WI38 (cell line): Measurements from ENCODE around the gene C5orf46.

ENCODE experiments used
- H3K4me3 ChIP-seq: 2 replicates; pipeline ENCODE4 v1.5.1; 2011; ENCODE audit warnings: low read depth, mild to moderate bottlenecking, control low read depth, low read length
- TF ChIP-seq, protein P1 (sequence below): IDR thresholded peaks from 2 replicates; pipeline ENCODE4 v1.5.1; 2012; ENCODE audit warnings: low read depth, mild to moderate bottlenecking, control low read depth, low read length

The C5orf46 gene

DNA sequence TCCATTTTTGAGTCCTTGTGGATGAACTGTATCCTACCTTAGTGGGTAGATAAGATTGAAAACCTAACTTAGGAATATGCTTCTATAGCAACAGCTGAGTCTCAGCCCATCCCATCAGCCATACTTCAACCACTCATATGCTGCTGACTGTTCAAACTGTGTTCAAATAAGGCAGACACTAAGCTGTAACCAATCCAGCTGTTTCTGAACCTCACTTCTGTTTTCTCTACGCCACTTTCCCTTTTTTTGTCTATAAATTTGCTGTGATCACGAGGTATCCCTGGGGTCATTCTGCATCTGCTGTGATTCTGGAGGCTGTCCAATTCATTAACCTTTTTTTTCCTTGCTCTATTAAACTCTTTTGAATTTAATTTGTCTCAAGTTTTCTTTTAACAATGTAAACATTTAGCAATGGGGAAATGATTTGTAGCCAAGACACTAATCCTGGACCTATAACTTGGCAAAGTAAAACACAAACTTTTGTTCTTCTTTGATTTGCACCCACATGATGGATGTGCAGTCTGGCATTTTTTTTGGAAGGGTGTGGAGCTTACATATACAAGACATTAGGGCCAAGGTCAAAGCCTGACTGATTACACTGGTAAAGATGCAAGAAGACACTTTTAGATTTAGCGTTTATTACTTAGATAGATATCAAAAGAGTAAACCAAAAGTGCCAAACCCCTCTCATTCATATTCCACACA lies 42.7 kb downstream of the C5orf46 start:
- H3K4me3 ChIP-seq, result no peak overlapping the region
- TF ChIP-seq, protein P1, sequence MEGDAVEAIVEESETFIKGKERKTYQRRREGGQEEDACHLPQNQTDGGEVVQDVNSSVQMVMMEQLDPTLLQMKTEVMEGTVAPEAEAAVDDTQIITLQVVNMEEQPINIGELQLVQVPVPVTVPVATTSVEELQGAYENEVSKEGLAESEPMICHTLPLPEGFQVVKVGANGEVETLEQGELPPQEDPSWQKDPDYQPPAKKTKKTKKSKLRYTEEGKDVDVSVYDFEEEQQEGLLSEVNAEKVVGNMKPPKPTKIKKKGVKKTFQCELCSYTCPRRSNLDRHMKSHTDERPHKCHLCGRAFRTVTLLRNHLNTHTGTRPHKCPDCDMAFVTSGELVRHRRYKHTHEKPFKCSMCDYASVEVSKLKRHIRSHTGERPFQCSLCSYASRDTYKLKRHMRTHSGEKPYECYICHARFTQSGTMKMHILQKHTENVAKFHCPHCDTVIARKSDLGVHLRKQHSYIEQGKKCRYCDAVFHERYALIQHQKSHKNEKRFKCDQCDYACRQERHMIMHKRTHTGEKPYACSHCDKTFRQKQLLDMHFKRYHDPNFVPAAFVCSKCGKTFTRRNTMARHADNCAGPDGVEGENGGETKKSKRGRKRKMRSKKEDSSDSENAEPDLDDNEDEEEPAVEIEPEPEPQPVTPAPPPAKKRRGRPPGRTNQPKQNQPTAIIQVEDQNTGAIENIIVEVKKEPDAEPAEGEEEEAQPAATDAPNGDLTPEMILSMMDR, result no peak

DNA sequence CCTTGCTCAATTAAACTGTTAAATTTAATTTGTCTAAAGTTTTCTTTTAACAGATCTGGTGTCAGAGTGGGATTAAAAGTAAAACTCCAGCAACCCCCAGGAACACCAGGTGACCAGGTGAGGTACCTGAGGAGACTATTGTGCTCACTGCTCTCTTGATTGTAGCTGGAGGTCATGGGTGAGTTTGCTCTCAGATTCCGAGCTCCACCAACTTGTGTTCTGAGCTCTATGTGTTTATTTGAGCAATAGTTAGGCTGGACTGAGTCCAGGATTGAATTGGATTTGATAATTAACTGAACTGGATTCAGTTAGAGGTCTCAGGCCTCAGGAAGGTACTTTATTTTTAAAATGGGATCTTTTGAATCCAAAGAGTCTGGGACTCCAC lies 45.7 kb downstream of the C5orf46 start:
- TF ChIP-seq, protein P1, result no peak
- no peak overlapping the region for H3K4me3 ChIP-seq

DNA sequence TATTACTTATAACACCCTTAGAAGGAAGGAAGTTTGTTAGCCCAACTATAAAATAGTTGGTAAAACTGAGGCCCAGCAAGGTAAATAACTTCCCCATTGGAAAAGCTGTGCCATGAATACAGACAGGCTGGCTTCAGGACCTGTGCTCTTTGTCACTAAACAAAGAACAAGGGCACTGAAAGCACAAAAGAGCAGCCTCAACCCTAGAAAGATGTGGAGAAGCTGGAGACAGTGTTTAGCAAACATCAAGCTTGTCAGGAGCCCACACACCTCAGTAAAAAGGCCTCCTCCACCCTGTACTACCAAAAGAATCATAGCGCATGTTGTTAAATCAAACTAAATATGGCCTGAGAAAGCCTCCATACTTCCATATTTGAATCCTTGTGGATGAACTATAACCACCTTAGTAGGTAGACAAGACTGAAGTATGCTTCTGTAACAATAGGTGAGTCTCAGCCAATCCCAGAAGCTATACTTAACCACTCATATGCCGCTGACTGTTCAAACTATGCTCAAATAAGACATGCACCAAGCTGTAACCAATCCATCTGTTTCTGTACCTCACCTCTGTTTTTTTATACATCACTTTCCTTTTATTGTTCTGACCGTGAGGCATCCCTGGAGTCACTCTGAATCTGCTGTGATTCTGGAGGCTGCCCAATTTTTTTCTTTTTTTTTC lies 46.2 kb downstream of the C5orf46 start:
- TF ChIP-seq, protein P1, result no peak
- no peak overlapping the region for H3K4me3 ChIP-seq

DNA sequence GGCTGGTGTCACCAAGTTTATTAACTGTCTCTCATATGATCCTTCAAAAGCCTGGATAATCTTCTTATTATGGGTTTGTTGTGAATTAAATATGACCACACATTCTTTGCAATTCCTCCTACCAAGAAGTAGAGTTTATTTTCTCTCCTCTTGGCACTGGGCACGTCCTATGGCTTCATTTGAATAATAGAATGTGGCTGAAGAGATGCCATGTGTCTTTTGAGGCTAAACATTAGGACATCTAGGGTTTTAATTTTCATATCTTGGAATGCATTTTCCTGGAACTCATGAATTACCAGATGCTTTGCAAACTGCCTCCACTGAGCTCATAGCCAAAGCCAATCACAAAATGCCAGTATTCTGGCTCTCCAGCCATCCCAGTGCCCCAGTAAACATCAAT lies 47.8 kb downstream of the C5orf46 start:
- TF ChIP-seq, protein P1, result no peak
- no peak overlapping the region for H3K4me3 ChIP-seq

DNA sequence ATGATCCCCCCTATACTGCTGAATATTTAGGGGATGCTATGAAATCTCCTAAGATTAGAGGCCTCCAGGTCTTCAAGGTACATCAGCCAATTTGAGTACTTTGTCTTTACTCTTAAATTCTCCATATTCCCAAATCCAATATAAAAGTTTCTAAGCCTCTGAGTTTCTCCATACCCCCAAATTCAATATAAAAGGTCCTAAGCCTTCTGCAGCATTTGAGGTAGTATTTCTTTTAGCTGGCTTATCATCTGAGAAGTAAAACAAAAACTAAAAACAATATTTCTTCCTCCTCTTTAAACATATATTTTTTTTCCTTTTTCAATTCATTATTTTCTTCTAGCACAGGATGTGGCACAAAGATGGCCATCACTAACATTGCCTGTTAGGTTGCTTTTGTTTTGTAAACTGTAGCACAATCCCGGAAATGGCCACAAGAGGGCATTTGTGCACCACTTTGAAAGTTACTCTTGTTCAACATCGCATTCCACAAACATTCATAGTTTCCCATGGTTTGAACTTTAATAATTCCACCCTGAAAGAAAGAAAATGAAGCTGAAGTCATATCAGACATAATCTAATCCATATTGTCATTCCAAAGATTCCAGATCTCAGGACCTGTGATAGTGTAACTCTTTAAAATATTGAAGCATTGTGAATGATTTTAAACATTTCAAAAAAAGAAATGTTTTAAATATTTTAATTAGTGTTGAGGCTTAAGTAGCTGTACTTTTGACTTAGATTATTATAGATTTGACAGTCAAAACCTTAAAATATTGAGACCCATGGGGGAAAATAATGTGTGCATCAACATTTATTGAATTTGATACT lies 48.8 kb downstream of the C5orf46 start:
- TF ChIP-seq, protein P1, result peak; percentile 74
- no peak overlapping the region for H3K4me3 ChIP-seq

DNA sequence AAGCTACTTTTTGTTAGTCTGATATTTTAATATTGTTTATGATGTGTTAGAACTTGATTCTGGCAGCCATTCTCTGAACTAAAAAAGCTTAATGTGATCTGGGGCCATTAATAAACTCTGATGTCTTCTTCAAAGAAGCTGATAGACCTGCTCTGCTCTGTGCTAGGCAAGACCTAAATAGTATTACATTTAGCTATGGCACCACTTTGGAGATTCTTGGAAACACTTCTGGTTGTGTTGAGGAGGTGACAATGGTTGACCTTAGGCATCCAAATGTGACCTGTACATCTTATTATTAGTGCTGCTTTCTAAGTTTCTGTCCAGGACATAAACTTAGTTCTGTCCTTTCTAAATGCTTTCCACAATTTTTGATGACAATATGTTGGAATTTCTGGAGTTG lies 49.5 kb downstream of the C5orf46 start:
- TF ChIP-seq, protein P1, result no peak
- H3K4me3 ChIP-seq, result no peak overlapping the region

DNA sequence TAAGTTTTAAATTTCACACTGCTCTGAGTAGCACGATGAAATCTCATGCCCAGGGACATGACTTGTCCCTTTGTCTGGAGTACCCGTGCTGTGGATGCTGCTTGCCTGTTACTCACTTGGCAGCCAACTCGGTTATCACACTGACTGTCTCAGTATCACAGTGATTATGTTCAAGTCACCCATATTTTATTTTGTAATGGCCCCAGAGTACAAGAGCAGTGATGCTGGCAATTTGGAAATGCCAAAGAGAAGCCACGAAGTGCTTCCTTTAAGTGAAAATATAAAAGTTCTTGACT lies 50.6 kb downstream of the C5orf46 start:
- no peak overlapping the region for H3K4me3 ChIP-seq

More for the DNA sequence above, 50.6 kb downstream of the C5orf46 start:
- TF ChIP-seq, protein P1, result no peak
